ENCODE measurements around the gene AR. TPM values are rescaled to one million over a fixed set of nuclear protein-coding genes. Genes with fewer than 3 reads are reported as not detected.

AR gene
- total and polyA plus RNA-seq, 9 of the 15 experiments (the other 6 are each of a cell fraction or from before 2014, with no cell fraction given) = 0.01 to 0.04 (median 0.01) TPM; not detected in 6

DNA sequence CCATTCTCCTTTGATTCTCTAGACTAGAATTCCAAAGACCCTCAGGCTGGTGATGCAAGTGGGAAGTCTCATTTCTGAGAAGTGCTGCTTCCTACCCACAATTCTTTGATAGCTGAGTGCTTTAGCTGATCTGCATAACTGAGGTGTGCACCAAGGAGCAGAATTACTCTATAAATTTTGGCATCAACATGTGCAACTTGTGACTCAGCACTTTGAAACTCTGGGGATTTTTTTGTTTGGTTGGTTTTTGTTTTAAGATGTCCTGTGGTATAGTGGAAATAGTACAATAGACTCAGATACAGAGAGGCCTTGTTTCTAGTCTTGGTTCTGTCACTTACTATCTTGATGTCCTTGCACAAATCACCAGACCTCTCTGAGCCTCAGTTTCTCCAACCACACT is 148.4 kb downstream of the AR start:
- POLR2A ChIA-PET = no interaction called here
- no peaks in the 10 kb centered on the region for H3K9me3 ChIP-seq (replicated peaks; ENCODE audit: control insufficient read depth, insufficient read depth, low read depth, low read length)
- no peak overlapping the region for H3K4me2 ChIP-seq (ENCODE audit: insufficient read depth, low read length)
- in situ Hi-C loops (cut with MboI) (no loop called here), intact Hi-C loops (cut with micrococcal nuclease) (no loop called here)
- no peaks in the 10 kb centered on the region for H3K79me2 ChIP-seq (ENCODE audit: control insufficient read depth, insufficient read depth, low read length)
- no peak overlapping the region for H3K27ac ChIP-seq (ENCODE audit: extremely low read depth, low read depth, low read length)
- CTCF ChIA-PET (ENCODE audit: low intra/inter-chr PET ratio) = no interaction called here
- no peaks in the 10 kb centered on the region for H3K4me1 ChIP-seq (replicated peaks in 1 of 2; ENCODE audit: control insufficient read depth in 2 of 2, insufficient read depth in 2 of 2, low read length in 2 of 2)
- no peak overlapping the region for H3K9ac ChIP-seq (ENCODE audit: insufficient read depth in 1 of 2, low read depth in 2 of 2, low read length in 2 of 2)
- ATAC-seq (no peak), DNase-seq (ENCODE audit: extremely low read depth in 1 of 4, low spot score in 3 of 4) (no peak), FAIRE-seq (no peak)
- no peak for TF ChIP-seq KLF10 (CRISPR knock-in tag; IDR thresholded peaks at IDR 0.05)
- TF ChIP-seq ZNF57 (CRISPR knock-in tag; IDR thresholded peaks at IDR 0.05) = no peak
- TF ChIP-seq, protein P1, sequence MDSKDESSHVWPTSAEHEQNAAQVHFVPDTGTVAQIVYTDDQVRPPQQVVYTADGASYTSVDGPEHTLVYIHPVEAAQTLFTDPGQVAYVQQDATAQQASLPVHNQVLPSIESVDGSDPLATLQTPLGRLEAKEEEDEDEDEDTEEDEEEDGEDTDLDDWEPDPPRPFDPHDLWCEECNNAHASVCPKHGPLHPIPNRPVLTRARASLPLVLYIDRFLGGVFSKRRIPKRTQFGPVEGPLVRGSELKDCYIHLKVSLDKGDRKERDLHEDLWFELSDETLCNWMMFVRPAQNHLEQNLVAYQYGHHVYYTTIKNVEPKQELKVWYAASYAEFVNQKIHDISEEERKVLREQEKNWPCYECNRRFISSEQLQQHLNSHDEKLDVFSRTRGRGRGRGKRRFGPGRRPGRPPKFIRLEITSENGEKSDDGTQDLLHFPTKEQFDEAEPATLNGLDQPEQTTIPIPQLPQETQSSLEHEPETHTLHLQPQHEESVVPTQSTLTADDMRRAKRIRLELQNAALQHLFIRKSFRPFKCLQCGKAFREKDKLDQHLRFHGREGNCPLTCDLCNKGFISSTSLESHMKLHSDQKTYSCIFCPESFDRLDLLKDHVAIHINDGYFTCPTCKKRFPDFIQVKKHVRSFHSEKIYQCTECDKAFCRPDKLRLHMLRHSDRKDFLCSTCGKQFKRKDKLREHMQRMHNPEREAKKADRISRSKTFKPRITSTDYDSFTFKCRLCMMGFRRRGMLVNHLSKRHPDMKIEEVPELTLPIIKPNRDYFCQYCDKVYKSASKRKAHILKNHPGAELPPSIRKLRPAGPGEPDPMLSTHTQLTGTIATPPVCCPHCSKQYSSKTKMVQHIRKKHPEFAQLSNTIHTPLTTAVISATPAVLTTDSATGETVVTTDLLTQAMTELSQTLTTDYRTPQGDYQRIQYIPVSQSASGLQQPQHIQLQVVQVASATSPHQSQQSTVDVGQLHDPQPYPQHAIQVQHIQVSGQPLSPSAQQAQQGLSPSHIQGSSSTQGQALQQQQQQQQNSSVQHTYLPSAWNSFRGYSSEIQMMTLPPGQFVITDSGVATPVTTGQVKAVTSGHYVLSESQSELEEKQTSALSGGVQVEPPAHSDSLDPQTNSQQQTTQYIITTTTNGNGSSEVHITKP (IDR thresholded peaks at IDR 0.05; ENCODE audit: partially characterized antibody) = no peak
- TF ChIP-seq TCFL5 (CRISPR knock-in tag; conservative IDR thresholded peaks at IDR 0.05) = no peak
- no peak for TF ChIP-seq CBX1 (IDR thresholded peaks at IDR 0.05; ENCODE audit: low read depth)
- TF ChIP-seq, protein P2, sequence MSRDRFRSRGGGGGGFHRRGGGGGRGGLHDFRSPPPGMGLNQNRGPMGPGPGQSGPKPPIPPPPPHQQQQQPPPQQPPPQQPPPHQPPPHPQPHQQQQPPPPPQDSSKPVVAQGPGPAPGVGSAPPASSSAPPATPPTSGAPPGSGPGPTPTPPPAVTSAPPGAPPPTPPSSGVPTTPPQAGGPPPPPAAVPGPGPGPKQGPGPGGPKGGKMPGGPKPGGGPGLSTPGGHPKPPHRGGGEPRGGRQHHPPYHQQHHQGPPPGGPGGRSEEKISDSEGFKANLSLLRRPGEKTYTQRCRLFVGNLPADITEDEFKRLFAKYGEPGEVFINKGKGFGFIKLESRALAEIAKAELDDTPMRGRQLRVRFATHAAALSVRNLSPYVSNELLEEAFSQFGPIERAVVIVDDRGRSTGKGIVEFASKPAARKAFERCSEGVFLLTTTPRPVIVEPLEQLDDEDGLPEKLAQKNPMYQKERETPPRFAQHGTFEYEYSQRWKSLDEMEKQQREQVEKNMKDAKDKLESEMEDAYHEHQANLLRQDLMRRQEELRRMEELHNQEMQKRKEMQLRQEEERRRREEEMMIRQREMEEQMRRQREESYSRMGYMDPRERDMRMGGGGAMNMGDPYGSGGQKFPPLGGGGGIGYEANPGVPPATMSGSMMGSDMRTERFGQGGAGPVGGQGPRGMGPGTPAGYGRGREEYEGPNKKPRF (IDR thresholded peaks at IDR 0.05; ENCODE audit: low read depth, low read length) = no peak
- TF ChIP-seq NCOR1 (IDR thresholded peaks at IDR 0.05) = no peak
- TF ChIP-seq SMAD4 (CRISPR knock-in tag; conservative IDR thresholded peaks at IDR 0.05) = no peak
- TF ChIP-seq HNRNPL (IDR thresholded peaks at IDR 0.05; ENCODE audit: low read depth, low read length) = no peak
- no peak for TF ChIP-seq HDAC8 (tag; IDR thresholded peaks at IDR 0.05)
- TF ChIP-seq XRCC5 (IDR thresholded peaks at IDR 0.05; ENCODE audit: low read depth, low read length) = no peak
- TF ChIP-seq, protein P3, sequence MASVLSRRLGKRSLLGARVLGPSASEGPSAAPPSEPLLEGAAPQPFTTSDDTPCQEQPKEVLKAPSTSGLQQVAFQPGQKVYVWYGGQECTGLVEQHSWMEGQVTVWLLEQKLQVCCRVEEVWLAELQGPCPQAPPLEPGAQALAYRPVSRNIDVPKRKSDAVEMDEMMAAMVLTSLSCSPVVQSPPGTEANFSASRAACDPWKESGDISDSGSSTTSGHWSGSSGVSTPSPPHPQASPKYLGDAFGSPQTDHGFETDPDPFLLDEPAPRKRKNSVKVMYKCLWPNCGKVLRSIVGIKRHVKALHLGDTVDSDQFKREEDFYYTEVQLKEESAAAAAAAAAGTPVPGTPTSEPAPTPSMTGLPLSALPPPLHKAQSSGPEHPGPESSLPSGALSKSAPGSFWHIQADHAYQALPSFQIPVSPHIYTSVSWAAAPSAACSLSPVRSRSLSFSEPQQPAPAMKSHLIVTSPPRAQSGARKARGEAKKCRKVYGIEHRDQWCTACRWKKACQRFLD (CRISPR knock-in tag; IDR thresholded peaks at IDR 0.05) = no peak
- no peaks in the 10 kb centered on the region for H4K20me1 ChIP-seq (replicated peaks; ENCODE audit: control insufficient read depth, insufficient read depth, low read length)
- H2AFZ ChIP-seq (ENCODE audit: low read depth, low read length) = no peak overlapping the region
- H3K27me3 ChIP-seq (ENCODE audit: control insufficient read depth in 2 of 2, insufficient read depth in 2 of 2, low read length in 2 of 2) = no peaks in the 10 kb centered on the region
- H3K9me1 ChIP-seq (ENCODE audit: control insufficient read depth, insufficient read depth, low read length) = no peaks in the 10 kb centered on the region
- no TSS peak for BruUV-seq (replicated peaks)
- no peaks in the 10 kb centered on the region for H3K36me3 ChIP-seq (ENCODE audit: control insufficient read depth, insufficient read depth, low read length)
- H3K4me3 ChIP-seq = no peak overlapping the region

Data from K562 (cell line).